Astrocyte of the hippocampus (primary cell): Measurements from ENCODE around the gene MGMT.
"Not testable (repeated sequence)": the region's sequence is repeated elsewhere in the genome, so short reads cannot be mapped to it uniquely, and the experiment has no call there.

ENCODE experiments used
- DNase-seq: peaks from one replicate; pipeline ENCODE4 v3.0.0; 2011; ENCODE audit warnings: low read depth, low spot score

The MGMT gene

DNA sequence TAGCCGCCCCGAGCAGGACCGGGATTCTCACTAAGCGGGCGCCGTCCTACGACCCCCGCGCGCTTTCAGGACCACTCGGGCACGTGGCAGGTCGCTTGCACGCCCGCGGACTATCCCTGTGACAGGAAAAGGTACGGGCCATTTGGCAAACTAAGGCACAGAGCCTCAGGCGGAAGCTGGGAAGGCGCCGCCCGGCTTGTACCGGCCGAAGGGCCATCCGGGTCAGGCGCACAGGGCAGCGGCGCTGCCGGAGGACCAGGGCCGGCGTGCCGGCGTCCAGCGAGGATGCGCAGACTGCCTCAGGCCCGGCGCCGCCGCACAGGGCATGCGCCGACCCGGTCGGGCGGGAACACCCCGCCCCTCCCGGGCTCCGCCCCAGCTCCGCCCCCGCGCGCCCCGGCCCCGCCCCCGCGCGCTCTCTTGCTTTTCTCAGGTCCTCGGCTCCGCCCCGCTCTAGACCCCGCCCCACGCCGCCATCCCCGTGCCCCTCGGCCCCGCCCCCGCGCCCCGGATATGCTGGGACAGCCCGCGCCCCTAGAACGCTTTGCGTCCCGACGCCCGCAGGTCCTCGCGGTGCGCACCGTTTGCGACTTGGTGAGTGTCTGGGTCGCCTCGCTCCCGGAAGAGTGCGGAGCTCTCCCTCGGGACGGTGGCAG, at the start of gene MGMT:
Gene MGMT, plus strand, starts transcription at position 539 of the 656 bp plus-strand sequence.
- DNase-seq: peak; percentile 95

GRCh38 chr10:129417870-129418269, 49.2 kb upstream of the MGMT start:
- DNase-seq: peak; percentile 50

GRCh38 chr10:129418496-129419225, 48.4 kb upstream of the MGMT start:
- no peak for DNase-seq

GRCh38 chr10:129419397-129419796, 47.6 kb upstream of the MGMT start:
- no peak for DNase-seq

GRCh38 chr10:129421399-129422010, 45.5 kb upstream of the MGMT start:
- DNase-seq: no peak

DNA sequence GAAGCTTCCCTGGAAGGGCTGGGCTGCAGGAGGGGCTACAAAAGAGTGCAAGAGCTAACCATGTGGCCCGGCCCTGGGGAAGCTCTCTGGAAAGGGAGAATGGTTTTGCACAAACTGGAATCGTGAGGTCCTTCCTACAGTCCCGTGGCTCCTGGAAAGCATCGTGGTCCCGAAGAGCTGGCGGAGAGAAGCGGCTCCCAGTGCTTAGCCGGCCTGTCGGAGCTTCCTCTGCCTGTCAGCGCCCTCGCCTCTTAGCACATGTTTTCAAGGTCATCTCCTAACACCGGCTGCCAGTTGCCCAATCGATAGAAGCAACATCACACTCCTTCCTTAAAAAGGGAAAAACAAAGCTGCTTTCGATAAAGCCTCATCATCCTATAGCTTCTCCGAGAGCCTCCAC, 42.1 kb upstream of the MGMT start:
- DNase-seq: no peak

DNA sequence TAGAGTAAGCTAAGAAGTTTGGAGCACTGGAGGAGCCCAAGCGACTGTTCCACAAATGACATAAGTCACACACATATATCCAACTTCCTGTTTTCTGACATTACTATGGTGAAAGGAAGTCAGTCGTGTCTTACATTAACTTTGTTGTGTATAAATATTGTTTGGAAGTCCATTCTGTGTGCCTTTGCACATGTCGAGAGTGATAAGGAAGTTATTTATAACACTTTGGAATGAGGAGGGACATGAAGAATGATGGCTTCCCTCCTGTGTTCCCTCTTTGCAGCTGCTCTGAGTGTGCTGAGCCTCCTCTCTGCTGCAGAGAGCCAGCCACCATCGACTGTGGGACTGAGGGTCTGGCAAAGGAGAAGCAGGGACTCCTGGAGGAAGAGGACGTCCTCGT, 40.4 kb upstream of the MGMT start:
- DNase-seq: no peak

DNA sequence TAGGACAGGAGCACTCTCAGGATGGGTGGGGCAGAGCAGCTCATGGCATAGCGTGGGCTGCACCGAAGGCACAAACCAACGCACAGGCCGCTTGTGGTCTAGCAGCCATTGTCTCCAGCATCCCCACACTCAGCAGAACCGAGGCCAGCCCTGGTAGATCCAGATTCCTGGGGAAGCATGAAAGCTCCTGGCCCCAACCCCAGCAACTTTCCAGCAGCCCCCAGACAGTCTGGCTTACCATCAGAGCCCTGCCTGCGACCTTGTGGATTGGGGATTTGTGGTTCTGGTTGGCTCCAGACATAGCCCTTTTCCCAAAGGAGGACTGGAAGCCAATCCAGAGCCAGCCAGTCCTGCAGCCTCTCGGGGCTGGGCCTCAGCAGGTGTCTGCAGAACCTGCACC, 33.8 kb upstream of the MGMT start:
- DNase-seq: no peak

- not testable (repeated sequence) for DNase-seq
These were observed 31.3 kb upstream of the MGMT start for GRCh38 chr10:129435724-129436123.

DNA sequence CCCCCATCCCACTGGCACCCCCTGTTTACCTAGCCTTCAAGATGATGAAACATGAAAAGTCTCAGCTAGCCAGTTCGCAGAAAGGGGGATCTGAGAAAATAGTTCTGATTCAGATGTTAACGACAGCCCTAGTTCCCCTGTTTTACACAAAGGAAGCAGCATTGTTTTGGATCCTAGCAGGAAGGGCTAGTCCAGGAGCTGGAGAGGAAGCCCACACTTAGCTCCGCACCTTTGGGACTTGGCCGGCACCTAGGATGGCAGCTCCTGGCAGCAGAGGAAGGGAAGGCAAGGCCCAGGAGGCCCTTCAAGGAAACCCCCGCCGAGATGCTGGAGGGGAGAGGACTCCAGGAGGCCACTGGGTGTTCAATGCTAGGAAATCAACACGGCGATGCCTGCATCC, 29.0 kb upstream of the MGMT start:
- DNase-seq: no peak

GRCh38 chr10:129440247-129440646, 26.8 kb upstream of the MGMT start:
- DNase-seq: no peak

DNA sequence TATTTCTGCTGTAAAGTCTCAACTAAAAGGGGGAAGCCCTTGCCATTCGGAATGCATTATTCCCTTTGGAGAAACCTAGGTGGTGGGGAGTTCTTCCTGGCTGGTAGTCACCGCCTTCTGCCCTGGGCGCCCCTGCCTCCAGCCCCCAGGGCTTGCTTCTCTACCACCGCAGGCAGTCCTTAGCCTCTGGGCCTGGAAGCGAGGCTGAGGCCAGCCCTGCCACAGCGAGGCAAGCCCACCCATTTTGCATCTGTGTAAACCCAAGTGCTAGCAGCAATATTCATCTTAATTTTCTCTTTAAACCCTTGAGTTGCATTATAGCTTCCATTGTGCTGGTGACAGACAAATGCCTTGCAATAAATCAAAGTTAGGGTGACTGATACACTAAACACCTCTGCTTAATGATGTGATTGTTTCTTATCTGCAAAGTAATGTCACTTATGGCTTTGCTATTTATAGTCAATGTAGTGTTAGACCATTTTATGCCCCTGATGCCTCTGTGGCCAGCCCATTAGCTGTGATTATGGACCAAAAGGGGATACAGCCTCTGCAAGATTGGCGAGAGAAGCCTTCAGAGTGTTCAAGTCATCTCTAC, 26.2 kb upstream of the MGMT start:
- no peak for DNase-seq

GRCh38 chr10:129441372-129442009, 25.6 kb upstream of the MGMT start:
- no peak for DNase-seq

- DNase-seq: no peak
These were observed 24.2 kb upstream of the MGMT start for GRCh38 chr10:129442866-129443265.

- no peak for DNase-seq
These were observed 22.7 kb upstream of the MGMT start for GRCh38 chr10:129444359-129444758.

DNA sequence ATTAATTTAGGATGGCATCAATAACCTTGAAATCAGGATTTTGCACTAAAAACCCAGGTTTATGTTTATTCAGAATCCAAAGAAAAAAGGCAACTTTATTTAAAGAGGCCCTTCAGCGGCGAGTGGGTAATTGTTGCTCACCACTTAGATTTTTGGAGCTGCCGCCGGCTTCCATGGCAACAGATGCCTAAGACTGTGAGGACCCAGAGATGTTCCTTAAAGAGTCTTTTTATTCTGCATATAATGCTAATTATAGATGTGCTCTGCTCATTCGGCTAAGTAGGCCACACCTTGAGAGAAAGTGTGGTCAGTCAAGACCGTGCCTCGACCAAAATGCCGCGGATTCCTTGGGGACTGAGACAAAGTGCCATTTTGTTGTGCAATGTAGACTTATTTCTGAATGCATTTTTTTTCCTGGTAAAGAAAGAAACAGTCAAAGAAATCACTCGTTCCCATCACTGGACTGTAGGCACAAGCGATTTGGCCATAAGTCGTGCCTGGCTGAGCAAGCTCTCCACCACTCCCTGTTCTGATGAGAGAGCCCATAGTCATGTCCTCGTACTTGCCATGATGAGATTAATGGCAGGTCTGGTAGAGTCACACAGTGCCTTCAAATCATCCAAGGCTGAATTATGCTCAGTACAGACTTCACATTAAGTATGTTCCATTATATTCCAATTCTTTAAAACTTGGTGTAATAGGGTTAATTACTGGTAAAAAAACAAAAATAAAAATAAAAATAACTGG, 21.4 kb upstream of the MGMT start:
- no peak for DNase-seq

DNA sequence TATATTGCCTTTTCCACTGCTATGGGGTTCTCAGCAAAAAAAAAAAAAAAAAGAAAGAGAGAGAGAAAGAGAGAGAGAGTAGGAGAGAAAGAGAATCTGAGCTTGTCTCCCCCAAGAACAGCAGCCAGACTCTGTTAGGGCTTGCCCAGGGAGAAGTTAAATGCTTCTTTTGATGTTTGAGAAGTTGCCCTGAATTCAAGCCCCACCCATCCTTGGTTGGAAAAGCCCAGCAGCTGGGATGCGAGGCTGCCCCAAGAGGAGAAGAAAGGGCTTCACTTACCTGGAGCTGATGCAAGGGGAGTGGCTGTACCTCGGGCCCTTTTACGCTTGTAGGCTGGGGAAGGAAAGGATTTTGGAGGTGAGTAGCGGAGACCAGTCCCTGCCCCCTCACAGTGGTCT, 20.9 kb upstream of the MGMT start:
- no peak for DNase-seq

DNA sequence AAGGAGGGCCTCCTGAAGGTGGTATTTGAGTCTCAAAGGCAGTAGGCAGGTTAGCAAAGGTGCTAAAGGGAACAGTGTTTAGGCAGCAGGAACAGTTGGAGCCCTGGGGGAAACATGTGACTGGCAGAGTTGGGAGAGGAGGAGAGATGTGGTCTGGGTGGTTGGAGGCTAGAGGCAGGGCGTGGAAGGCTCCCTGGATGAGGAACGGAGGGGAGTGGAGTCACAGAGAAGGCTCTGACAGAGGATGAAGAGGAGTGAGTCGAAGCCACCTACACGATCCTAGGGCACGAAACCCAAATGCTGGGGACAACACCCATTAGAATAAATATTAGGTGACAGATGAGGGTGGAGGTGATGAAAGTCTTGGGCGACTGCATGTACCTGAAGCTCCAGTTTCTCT, 19.6 kb upstream of the MGMT start:
- DNase-seq: no peak

- DNase-seq: no peak
These were observed 19.0 kb upstream of the MGMT start for GRCh38 chr10:129448086-129448485.

DNA sequence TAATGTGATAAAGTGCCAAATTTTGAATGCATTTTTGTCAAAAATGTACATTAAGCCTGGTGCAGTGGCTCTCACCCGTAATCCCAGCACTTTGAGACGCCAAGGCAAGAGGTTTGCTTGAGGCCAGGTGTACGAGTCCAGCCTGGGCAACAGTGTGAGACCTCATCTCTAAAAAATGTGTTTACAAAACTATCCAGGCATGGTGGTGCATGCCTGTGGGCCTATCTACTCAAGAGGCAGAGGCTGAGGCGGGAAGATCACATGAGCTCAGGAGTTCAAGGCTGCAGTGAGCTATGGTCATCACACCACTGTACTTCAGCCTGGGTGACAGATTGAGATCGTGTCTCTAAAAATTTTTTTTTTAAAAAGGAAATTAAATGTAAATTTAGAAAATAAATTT, 18.5 kb upstream of the MGMT start:
- no peak for DNase-seq

- DNase-seq: no peak
These were observed 17.1 kb upstream of the MGMT start for GRCh38 chr10:129449893-129450292.
